CD8-positive, alpha-beta memory T cell (primary cell): ENCODE measurements around the gene TCEAL8. TPM values are rescaled to one million over a fixed set of nuclear protein-coding genes. Genes with fewer than 3 reads are reported as not detected.

Experiments used
- CTCF ChIA-PET: fragments of 350-600 bp; sonication (Branson Sonifier 250); formaldehyde crosslinking; loops from one replicate; lab custom pipeline; 2021; ENCODE audit warnings: antibody characterized with exemption; lab: Charles Lee
- POLR2A ChIA-PET: fragments of 350-600 bp; sonication (Branson Sonifier 250); formaldehyde crosslinking; loops from one replicate; lab custom pipeline; 2021; ENCODE audit warnings: antibody characterized with exemption; lab: Charles Lee
- DNase-seq, 5 donors: peaks; one replicate each; pipeline versions ENCODE4 v3.0.0 to v3.0.0-alpha.2; 2020 to 2022; ENCODE audit warnings: mixed read lengths in 1 of 5
- H3K27ac ChIP-seq: one replicate; pipeline ENCODE4 v1.7.0; 2013; ENCODE audit warnings: low read depth, mild to moderate bottlenecking, low read length, moderate library complexity
- H3K27me3 ChIP-seq: 2 replicates; pipeline ENCODE4 v1.7.0; 2013; ENCODE audit warnings: low read length, mild to moderate bottlenecking; ENCODE audit not compliant: insufficient read depth, poor library complexity, severe bottlenecking
- H3K36me3 ChIP-seq: 2 replicates; pipeline ENCODE4 v1.7.0; 2013; ENCODE audit warnings: mild to moderate bottlenecking, low read length, moderate library complexity; ENCODE audit not compliant: insufficient read depth
- H3K4me1 ChIP-seq: 2 replicates; pipeline ENCODE4 v1.7.0; 2013; ENCODE audit warnings: mild to moderate bottlenecking, low read length, moderate library complexity; ENCODE audit not compliant: insufficient read depth
- H3K4me3 ChIP-seq: 2 replicates; pipeline ENCODE4 v1.7.0; 2013; ENCODE audit warnings: mild to moderate bottlenecking, low read length
- H3K9me3 ChIP-seq: 2 replicates; pipeline ENCODE4 v1.7.0; 2013; ENCODE audit warnings: mild to moderate bottlenecking, low read length
- H3K27ac Mint-ChIP-seq, 8 donors: one replicate each; pipeline ENCODE4 v1.8.0; 2020 to 2021; ENCODE audit warnings: mixed read lengths in 8 of 8, mild to moderate bottlenecking in 6 of 8, inconsistent platforms in 3 of 8, moderate library complexity in 3 of 8
- H3K27me3 Mint-ChIP-seq, 2 donors: one replicate each; pipeline ENCODE4 v1.8.0; 2020 to 2021; ENCODE audit warnings: mixed read lengths in 2 of 2, mild to moderate bottlenecking in 1 of 2, moderate library complexity in 1 of 2
- H3K36me3 Mint-ChIP-seq, 3 donors: one replicate each; pipeline ENCODE4 v1.8.0; 2020 to 2021; ENCODE audit warnings: mixed read lengths in 3 of 3, inconsistent platforms in 1 of 3, mild to moderate bottlenecking in 1 of 3
- H3K4me1 Mint-ChIP-seq, 3 donors: one replicate each; pipeline ENCODE4 v1.8.0; 2020 to 2021; ENCODE audit warnings: mixed read lengths in 3 of 3, inconsistent platforms in 1 of 3, mild to moderate bottlenecking in 1 of 3
- H3K4me3 Mint-ChIP-seq, 7 donors: one replicate each; pipeline ENCODE4 v1.8.0; 2020 to 2021; ENCODE audit warnings: mixed read lengths in 7 of 7, mild to moderate bottlenecking in 6 of 7, moderate library complexity in 4 of 7, inconsistent platforms in 2 of 7
- H3K9me3 Mint-ChIP-seq, 5 donors: one replicate each; pipeline ENCODE4 v1.8.0; 2020 to 2022; ENCODE audit warnings: mixed read lengths in 5 of 5, mild to moderate bottlenecking in 3 of 5, moderate library complexity in 2 of 5, inconsistent platforms in 1 of 5
- polyA plus RNA-seq: library from polyadenylated mRNA; unstranded; fragments of 300-500 nt; fragmentation: Illumina TruSeq; gene quantifications from one replicate; pipeline ENCODE4 v1.2.3, GENCODE V29; 2021
- total RNA-seq, 2 experiments: library from RNA; stranded (reverse); gene quantifications; one replicate each; pipeline ENCODE4 v1.2.3, GENCODE V29; 2021

TCEAL8 gene
- total and polyA plus RNA-seq, 3 experiments from 2014 or later: 25.7 to 56.3 (median 26.4) TPM

GRCh38 chrX:103256651-103257050 lies 1.7 kb upstream of the TCEAL8 start:
- DNase-seq: no peak
- peaks cover 6% of the 10 kb centered on the region for H3K4me1 ChIP-seq
- peaks cover 15 to 26% (median 22%) of the 10 kb centered on the region in 3 donors for H3K4me1 Mint-ChIP-seq
- peaks cover 0 to 12% (median 0%) of the 10 kb centered on the region in 3 donors for H3K36me3 Mint-ChIP-seq
- peaks cover 0 to 4% of the 10 kb centered on the region in 2 donors for H3K27me3 Mint-ChIP-seq
- peak overlapping the region in 1 of 8 donors; percentile 60 for H3K27ac Mint-ChIP-seq
- CTCF ChIA-PET: no interaction called here
- no peak overlapping the region for H3K27ac ChIP-seq
- peak overlapping the region in 1 of 7 donors; percentile 12 for H3K4me3 Mint-ChIP-seq
- H3K27me3 ChIP-seq: no peaks in the 10 kb centered on the region
- no peaks in the 10 kb centered on the region for H3K36me3 ChIP-seq
- POLR2A ChIA-PET: no interaction called here
- peaks cover 0 to 2% (median 0%) of the 10 kb centered on the region in 5 donors for H3K9me3 Mint-ChIP-seq
- H3K4me3 ChIP-seq: no peak overlapping the region
- no peaks in the 10 kb centered on the region for H3K9me3 ChIP-seq

- H3K27ac Mint-ChIP-seq: peak overlapping the region; percentile 90 to 100 (median 96)
- peak overlapping the region; percentile 86 for H3K27ac ChIP-seq
- peaks cover 15 to 26% (median 22%) of the 10 kb centered on the region in 3 donors for H3K4me1 Mint-ChIP-seq
- peaks cover 6% of the 10 kb centered on the region for H3K4me1 ChIP-seq
- peak overlapping the region; percentile 88 to 99 (median 93) for H3K4me3 Mint-ChIP-seq
- peak overlapping the region; percentile 84 for H3K4me3 ChIP-seq
- H3K27me3 Mint-ChIP-seq: peaks cover 0 to 4% of the 10 kb centered on the region in 2 donors
- no peaks in the 10 kb centered on the region for H3K27me3 ChIP-seq
- peaks cover 0 to 2% (median 0%) of the 10 kb centered on the region in 5 donors for H3K9me3 Mint-ChIP-seq
- H3K36me3 Mint-ChIP-seq: peaks cover 0 to 12% (median 0%) of the 10 kb centered on the region in 3 donors
- ChIA-PET CTCF (interaction anchor here (1.0 to 1.7 kb wide), 2 partner anchors 10 to 43 kb away, joined by 4 to 5 read pairs; no protein-coding TSS in a partner anchor), POLR2A (no interaction called here)
- DNase-seq: peak in 4 of 5 donors; percentile 13 to 56 (median 22)
- no peaks in the 10 kb centered on the region for H3K9me3 ChIP-seq
- no peaks in the 10 kb centered on the region for H3K36me3 ChIP-seq
Measured at GRCh38 chrX:103254171-103254824, 657 bp downstream of the TCEAL8 start.

GRCh38 chrX:103253608-103254007 lies 1.3 kb downstream of the TCEAL8 start:
- H3K27ac Mint-ChIP-seq: peak overlapping the region; percentile 90 to 100 (median 96)
- CTCF ChIA-PET: interaction anchor here (1.0 to 1.7 kb wide), 2 partner anchors 9 to 42 kb away, joined by 4 to 5 read pairs; no protein-coding TSS in a partner anchor
- peak overlapping the region; percentile 84 for H3K4me3 ChIP-seq

GRCh38 chrX:103250977-103251376 lies 4.0 kb downstream of the TCEAL8 start:
- H3K9me3 ChIP-seq: no peaks in the 10 kb centered on the region
- no peak overlapping the region for H3K27ac ChIP-seq
- DNase-seq: no peak
- Mint-ChIP-seq H3K27ac (peak overlapping the region in 2 of 8 donors; percentile 20 to 25), H3K36me3 (peaks cover 0 to 12% (median 0%) of the 10 kb centered on the region in 3 donors), H3K4me1 (peaks cover 15 to 26% (median 22%) of the 10 kb centered on the region in 3 donors), H3K9me3 (peaks cover 0 to 2% (median 0%) of the 10 kb centered on the region in 5 donors), H3K27me3 (peaks cover 0 to 4% of the 10 kb centered on the region in 2 donors), H3K4me3 (no peak overlapping the region)
- no peaks in the 10 kb centered on the region for H3K27me3 ChIP-seq
- ChIA-PET CTCF (no interaction called here), POLR2A (no interaction called here)
- no peaks in the 10 kb centered on the region for H3K36me3 ChIP-seq
- peaks cover 6% of the 10 kb centered on the region for H3K4me1 ChIP-seq
- H3K4me3 ChIP-seq: no peak overlapping the region

More at GRCh38 chrX:103253608-103254007, 1.3 kb downstream of the TCEAL8 start:
- POLR2A ChIA-PET: no interaction called here
- no peak overlapping the region for H3K27ac ChIP-seq
- H3K27me3 ChIP-seq: no peaks in the 10 kb centered on the region
- Mint-ChIP-seq H3K9me3 (peaks cover 0 to 2% (median 0%) of the 10 kb centered on the region in 5 donors), H3K27me3 (peaks cover 0 to 4% of the 10 kb centered on the region in 2 donors), H3K4me3 (peak overlapping the region; percentile 88 to 99 (median 92)), H3K36me3 (peaks cover 0 to 12% (median 0%) of the 10 kb centered on the region in 3 donors), H3K4me1 (peaks cover 15 to 26% (median 22%) of the 10 kb centered on the region in 3 donors)
- DNase-seq: no peak
- no peaks in the 10 kb centered on the region for H3K36me3 ChIP-seq
- no peaks in the 10 kb centered on the region for H3K9me3 ChIP-seq
- H3K4me1 ChIP-seq: peaks cover 6% of the 10 kb centered on the region

GRCh38 chrX:103249805-103250204 lies 5.2 kb downstream of the TCEAL8 start:
- no peaks in the 10 kb centered on the region for H3K9me3 Mint-ChIP-seq

GRCh38 chrX:103248553-103248952 lies 6.4 kb downstream of the TCEAL8 start:
- Mint-ChIP-seq H3K9me3 (no peaks in the 10 kb centered on the region), H3K4me1 (peaks cover 2 to 4% (median 3%) of the 10 kb centered on the region in 3 donors), H3K4me3 (peak overlapping the region in 1 of 7 donors; percentile 7), H3K27ac (peak overlapping the region in 1 of 8 donors; percentile 7), H3K36me3 (peaks cover 0 to 4% (median 0%) of the 10 kb centered on the region in 3 donors), H3K27me3 (peaks cover under 1 to 1% of the 10 kb centered on the region in 2 donors)
- H3K27ac ChIP-seq: no peak overlapping the region
- DNase-seq: peak in 1 of 5 donors; percentile 13
- no peaks in the 10 kb centered on the region for H3K27me3 ChIP-seq
- CTCF ChIA-PET: interaction anchor here (0.9 to 1.2 kb wide), 4 partner anchors 37 to 216 kb away, joined by 3 to 7 read pairs (median 3); no protein-coding TSS in a partner anchor
- no peaks in the 10 kb centered on the region for H3K36me3 ChIP-seq
- POLR2A ChIA-PET: interaction anchor here (0.7 kb wide), 1 partner anchor 33 kb away, joined by 3 read pairs; no protein-coding TSS in a partner anchor
- no peak overlapping the region for H3K4me3 ChIP-seq
- H3K9me3 ChIP-seq: no peaks in the 10 kb centered on the region
- H3K4me1 ChIP-seq: peaks cover 4% of the 10 kb centered on the region

More at GRCh38 chrX:103249805-103250204, 5.2 kb downstream of the TCEAL8 start:
- Histone ChIP-seq H3K27ac (no peak overlapping the region), H3K27me3 (no peaks in the 10 kb centered on the region), H3K36me3 (no peaks in the 10 kb centered on the region), H3K9me3 (no peaks in the 10 kb centered on the region), H3K4me3 (no peak overlapping the region), H3K4me1 (peaks cover 6% of the 10 kb centered on the region)
- H3K4me3 Mint-ChIP-seq: no peak overlapping the region
- peaks cover 0 to 9% (median 0%) of the 10 kb centered on the region in 3 donors for H3K36me3 Mint-ChIP-seq
- CTCF ChIA-PET: no interaction called here
- H3K27me3 Mint-ChIP-seq: peaks cover 0 to 4% of the 10 kb centered on the region in 2 donors
- no peak for DNase-seq
- peaks cover 9 to 15% (median 15%) of the 10 kb centered on the region in 3 donors for H3K4me1 Mint-ChIP-seq
- H3K27ac Mint-ChIP-seq: no peak overlapping the region
- POLR2A ChIA-PET: no interaction called here

- H3K27me3 ChIP-seq: no peaks in the 10 kb centered on the region
- peaks cover 9 to 18% of the 10 kb centered on the region in 2 donors for H3K27me3 Mint-ChIP-seq
- H3K4me3 ChIP-seq: no peak overlapping the region
- no peaks in the 10 kb centered on the region for H3K9me3 ChIP-seq
- no peaks in the 10 kb centered on the region for H3K4me1 ChIP-seq
- no peak overlapping the region for H3K27ac Mint-ChIP-seq
- H3K36me3 Mint-ChIP-seq: no peaks in the 10 kb centered on the region
- no peaks in the 10 kb centered on the region for H3K9me3 Mint-ChIP-seq
- no peak overlapping the region for H3K27ac ChIP-seq
- POLR2A ChIA-PET: no interaction called here
- no peaks in the 10 kb centered on the region for H3K4me1 Mint-ChIP-seq
- H3K4me3 Mint-ChIP-seq: no peak overlapping the region
- CTCF ChIA-PET: no interaction called here
- no peaks in the 10 kb centered on the region for H3K36me3 ChIP-seq
- no peak for DNase-seq
Measured at GRCh38 chrX:103240155-103240554, 14.8 kb downstream of the TCEAL8 start.

GRCh38 chrX:103236296-103236695 lies 18.7 kb downstream of the TCEAL8 start:
- no peaks in the 10 kb centered on the region for H3K4me1 Mint-ChIP-seq
- ChIA-PET POLR2A (no interaction called here), CTCF (interaction anchor here (0.5 kb wide), 1 partner anchor 7 kb away, joined by 3 read pairs; no protein-coding TSS in a partner anchor)
- peaks cover 0 to 10% of the 10 kb centered on the region in 2 donors for H3K27me3 Mint-ChIP-seq
- H3K4me3 Mint-ChIP-seq: no peak overlapping the region
- Histone ChIP-seq H3K4me3 (no peak overlapping the region), H3K9me3 (no peaks in the 10 kb centered on the region), H3K36me3 (no peaks in the 10 kb centered on the region), H3K4me1 (no peaks in the 10 kb centered on the region), H3K27me3 (no peaks in the 10 kb centered on the region), H3K27ac (no peak overlapping the region)
- H3K36me3 Mint-ChIP-seq: no peaks in the 10 kb centered on the region
- no peaks in the 10 kb centered on the region for H3K9me3 Mint-ChIP-seq
- DNase-seq: no peak
- no peak overlapping the region for H3K27ac Mint-ChIP-seq
